GM13977 (cell line): ENCODE results near the gene RNF125.

Source experiments
- DNase-seq: peaks from one replicate; pipeline ENCODE4 v3.0.0; 2012; ENCODE audit warnings: low spot score
- in situ Hi-C: fragments of 300-500 bp; cut with MboI; formaldehyde crosslinking; loops from one replicate; pipeline ENCODE4 v1.12.0; 2022; ENCODE audit warnings: low sequenced_read_pairs, low pct_unique_long_range_greater_than_20kb, mixed read lengths, inconsistent platforms; ENCODE audit not compliant: unreplicated experiment
- TF ChIP-seq, protein P1 (sequence below): IDR thresholded peaks from 2 replicates; pipeline ENCODE4 v1.5.1; 2012; ENCODE audit warnings: mild to moderate bottlenecking, control low read depth; ENCODE audit not compliant: insufficient read depth; ENCODE audit errors: extremely low read depth, missing control alignments

RNF125 gene

DNA sequence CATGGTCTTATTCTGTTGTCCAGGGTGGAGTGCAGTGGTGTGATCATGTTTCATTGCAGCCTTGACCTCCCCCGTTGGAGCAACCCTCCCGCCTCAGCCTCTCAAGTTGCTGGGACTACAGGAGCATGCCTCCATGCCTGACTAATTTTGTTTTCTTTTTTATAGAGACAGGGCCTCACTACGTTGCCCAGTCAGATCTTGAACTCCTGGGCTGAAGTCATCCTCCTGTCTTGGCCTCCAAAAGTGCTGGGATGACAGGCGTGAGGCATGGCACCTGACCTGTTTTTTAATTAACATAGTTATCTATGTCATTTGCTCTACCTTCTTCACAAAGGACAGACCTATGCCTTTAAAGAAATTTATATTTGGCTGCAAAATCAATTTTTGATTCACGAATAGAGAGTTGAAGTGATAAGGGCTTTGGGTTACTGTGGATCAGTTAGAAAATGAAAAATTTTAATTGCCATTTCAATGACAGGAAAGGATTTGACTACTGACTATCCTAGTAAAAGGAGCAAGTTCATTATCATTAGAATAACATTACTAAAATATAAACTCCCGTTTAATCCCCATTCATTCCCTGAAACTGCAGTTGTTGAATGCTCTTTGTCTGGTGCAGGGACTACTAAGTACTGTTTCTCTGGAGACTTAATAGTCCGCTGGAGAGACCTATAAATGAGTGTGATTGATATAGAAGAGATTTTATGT lies 76.7 kb downstream of the RNF125 start:
- TF ChIP-seq, protein P1, sequence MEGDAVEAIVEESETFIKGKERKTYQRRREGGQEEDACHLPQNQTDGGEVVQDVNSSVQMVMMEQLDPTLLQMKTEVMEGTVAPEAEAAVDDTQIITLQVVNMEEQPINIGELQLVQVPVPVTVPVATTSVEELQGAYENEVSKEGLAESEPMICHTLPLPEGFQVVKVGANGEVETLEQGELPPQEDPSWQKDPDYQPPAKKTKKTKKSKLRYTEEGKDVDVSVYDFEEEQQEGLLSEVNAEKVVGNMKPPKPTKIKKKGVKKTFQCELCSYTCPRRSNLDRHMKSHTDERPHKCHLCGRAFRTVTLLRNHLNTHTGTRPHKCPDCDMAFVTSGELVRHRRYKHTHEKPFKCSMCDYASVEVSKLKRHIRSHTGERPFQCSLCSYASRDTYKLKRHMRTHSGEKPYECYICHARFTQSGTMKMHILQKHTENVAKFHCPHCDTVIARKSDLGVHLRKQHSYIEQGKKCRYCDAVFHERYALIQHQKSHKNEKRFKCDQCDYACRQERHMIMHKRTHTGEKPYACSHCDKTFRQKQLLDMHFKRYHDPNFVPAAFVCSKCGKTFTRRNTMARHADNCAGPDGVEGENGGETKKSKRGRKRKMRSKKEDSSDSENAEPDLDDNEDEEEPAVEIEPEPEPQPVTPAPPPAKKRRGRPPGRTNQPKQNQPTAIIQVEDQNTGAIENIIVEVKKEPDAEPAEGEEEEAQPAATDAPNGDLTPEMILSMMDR: no peak
- in situ Hi-C loops: no loop called here
- no peak for DNase-seq

DNA sequence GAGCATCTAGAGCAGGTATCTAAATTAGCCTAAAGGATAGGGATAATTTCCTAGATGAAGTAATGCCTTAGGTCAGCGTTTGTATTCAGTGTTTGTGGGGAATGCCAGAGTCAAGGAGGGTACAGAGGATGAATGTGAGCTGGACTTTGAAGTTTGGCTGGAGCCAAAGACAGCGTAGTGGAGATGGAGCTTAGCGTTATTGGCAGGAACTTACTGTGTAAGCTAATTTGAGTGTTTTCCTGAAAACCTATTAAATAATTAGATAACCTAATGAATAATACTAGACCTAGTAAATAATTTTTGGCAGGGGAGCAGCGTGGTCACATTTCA lies 77.2 kb downstream of the RNF125 start:
- no peak for DNase-seq
- TF ChIP-seq, protein P1: no peak
- in situ Hi-C loops: no loop called here

DNA sequence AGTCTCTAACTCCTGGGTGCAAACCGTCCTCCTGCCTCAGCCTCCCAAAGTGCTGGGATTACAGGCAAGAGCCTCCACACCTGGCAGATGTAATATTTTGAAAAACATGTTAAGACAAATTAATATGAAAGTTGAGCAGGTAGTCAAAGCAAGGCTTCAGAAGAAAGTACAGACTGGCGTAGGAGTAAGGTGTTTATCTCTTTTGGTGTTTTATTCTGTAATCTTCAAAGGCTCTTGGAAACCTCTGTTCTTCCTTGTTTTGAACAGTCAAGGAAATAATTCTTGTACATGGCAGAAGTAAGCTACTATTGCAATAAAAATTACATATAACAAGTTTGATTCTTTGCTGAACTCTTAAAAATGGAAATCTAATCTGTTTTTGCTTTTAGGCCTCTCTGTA lies 78.3 kb downstream of the RNF125 start:
- TF ChIP-seq, protein P1: no peak
- in situ Hi-C loops: no loop called here
- no peak for DNase-seq

DNA sequence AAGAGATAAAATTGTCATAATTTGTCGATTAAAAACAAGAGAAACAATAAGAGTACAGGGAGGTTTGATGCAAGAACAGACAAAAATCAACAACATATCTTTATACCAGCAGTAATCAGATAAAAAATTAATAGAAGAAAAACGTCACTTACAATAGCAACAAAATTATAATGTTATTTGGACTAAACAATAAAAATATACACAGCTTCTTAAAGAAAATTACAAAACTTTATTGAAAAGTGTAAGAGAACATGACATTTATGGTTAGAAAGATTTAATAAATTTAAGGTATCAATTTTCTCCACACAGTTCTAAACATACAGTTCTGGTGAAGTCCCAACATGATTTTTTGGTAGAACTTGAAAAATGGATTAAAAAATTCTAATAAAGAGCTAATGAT lies 85.9 kb downstream of the RNF125 start:
- TF ChIP-seq, protein P1: no peak
- in situ Hi-C loops: no loop called here
- DNase-seq: no peak

DNA sequence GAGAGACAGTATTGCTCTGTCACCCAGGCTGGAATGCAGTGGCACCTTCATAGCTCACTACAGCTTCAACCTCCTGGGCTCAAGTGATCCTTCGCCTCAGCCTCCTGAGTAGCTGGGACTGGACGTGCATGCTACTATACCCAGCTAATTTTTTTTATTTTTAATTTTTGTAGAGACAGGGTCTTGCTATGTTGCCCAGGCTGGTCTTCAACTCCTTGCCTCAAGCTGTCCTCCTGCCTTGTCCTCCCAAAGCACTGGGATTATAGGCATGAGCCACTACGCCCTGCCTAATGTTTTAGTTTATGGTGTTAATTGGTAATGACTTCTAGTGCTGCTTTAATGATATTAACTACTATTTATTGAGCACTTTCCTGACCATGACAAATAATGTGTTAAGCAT lies 91.4 kb downstream of the RNF125 start:
- no peak for DNase-seq
- TF ChIP-seq, protein P1: no peak
- in situ Hi-C loops: no loop called here

DNA sequence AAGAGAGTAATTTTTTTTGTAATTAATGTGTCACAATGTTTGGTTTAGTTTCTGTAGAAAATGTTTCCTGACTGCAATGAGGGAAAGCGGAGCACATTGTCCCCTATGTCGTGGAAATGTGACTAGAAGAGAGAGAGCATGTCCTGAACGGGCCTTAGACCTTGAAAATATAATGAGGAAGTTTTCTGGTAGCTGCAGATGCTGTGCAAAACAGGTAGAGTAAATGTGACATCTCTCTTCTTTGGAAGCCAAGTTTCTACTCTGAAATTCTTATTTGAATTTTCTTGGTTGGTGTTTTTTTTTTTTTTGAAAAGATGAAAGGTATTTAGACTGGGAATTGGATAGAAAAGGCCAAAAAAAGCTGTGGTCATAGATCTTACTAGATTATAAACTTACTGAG lies 93.1 kb downstream of the RNF125 start:
- DNase-seq: no peak
- TF ChIP-seq, protein P1: no peak
- in situ Hi-C loops: no loop called here
